Neural cell (in vitro differentiated cells): ENCODE measurements around the gene DHX34.

Source experiments
- CTCF ChIP-seq: fragments of 450-650 bp; IDR thresholded peaks from 2 replicates; pipeline ENCODE4 v1.5.1; 2014; ENCODE audit warnings: antibody characterized with exemption, mild to moderate bottlenecking, moderate library complexity; ENCODE audit not compliant: poor library complexity, severe bottlenecking
- EZH2 ChIP-seq: fragments of 200-600, 300-800 bp; shearing (Covaris generic), sonication (generic); IDR thresholded peaks from 2 replicates; pipeline ENCODE4 v1.6.1; 2014; ENCODE audit warnings: antibody characterized with exemption, low read length, borderline replicate concordance, mild to moderate bottlenecking; ENCODE audit not compliant: insufficient read depth, poor library complexity, severe bottlenecking
- POLR2AphosphoS5 ChIP-seq: IDR thresholded peaks from 2 replicates; pipeline ENCODE4 v1.6.1; 2012
- RAD21 ChIP-seq: fragments of 450-650 bp; conservative IDR thresholded peaks from 2 replicates; pipeline ENCODE4 v1.6.1; 2014; ENCODE audit warnings: antibody characterized with exemption, mild to moderate bottlenecking, moderate library complexity
- REST ChIP-seq: IDR thresholded peaks from 2 replicates; pipeline ENCODE4 v1.6.1; 2012; ENCODE audit warnings: borderline replicate concordance
- SMC3 ChIP-seq: fragments of 450-650 bp; conservative IDR thresholded peaks from 2 replicates; pipeline ENCODE4 v1.6.1; 2014; ENCODE audit warnings: antibody characterized with exemption, mild to moderate bottlenecking, moderate library complexity; ENCODE audit not compliant: poor library complexity

- TF ChIP-seq CTCF = no peak
- TF ChIP-seq REST = no peak
- no peak for TF ChIP-seq SMC3
- TF ChIP-seq EZH2 = no peak
- TF ChIP-seq POLR2AphosphoS5 = no peak
- TF ChIP-seq RAD21 = no peak
Measured at GRCh38 chr19:47407417-47407774, 58.3 kb downstream of the DHX34 start.
